IMR-90 (cell line): ENCODE measurements around the gene COL4A2. TPM values are rescaled to one million over a fixed set of nuclear protein-coding genes. Genes with fewer than 3 reads are reported as not detected.

Experiments used
- ATAC-seq: fragments of 200-7000 bp; cut with Tn5 transposase; 2 replicates; pipeline ENCODE4 v1.9.1; 2020; ENCODE audit warnings: low read depth, mild to moderate bottlenecking, moderate library complexity
- BruUV-seq: library from RNA; stranded (reverse); fragments of 400-500 nt; replicated peaks from 2 replicates; lab custom pipeline; 2021; lab: Mats Ljungman, UMichigan
- CTCF ChIA-PET: fragments of 300-600 bp; formaldehyde crosslinking; extraction: SDS; loops from one replicate; lab custom pipeline; 2021; ENCODE audit warnings: antibody characterized with exemption; lab: Yijun Ruan, JAX
- POLR2A ChIA-PET: fragments of 300-600 bp; sonication (Branson Sonifier 250); formaldehyde crosslinking; loops from one replicate; lab custom pipeline; 2022; ENCODE audit warnings: antibody characterized with exemption; ENCODE audit not compliant: unreplicated experiment; lab: Charles Lee
- DNase-seq: peaks from one replicate; pipeline ENCODE4 v3.0.0; 2013
- H2AFZ ChIP-seq: replicated peaks from 2 replicates; pipeline ENCODE3; 2013; ENCODE audit warnings: low read length, mild to moderate bottlenecking; ENCODE audit not compliant: poor library complexity
- H2AK5ac ChIP-seq: 2 replicates; pipeline ENCODE4 v1.6.1; 2013; ENCODE audit warnings: low read depth, low read length, inconsistent platforms
- H2AK9ac ChIP-seq: replicated peaks from 2 replicates; pipeline ENCODE3; 2013; ENCODE audit warnings: mild to moderate bottlenecking, low read depth, low read length, moderate library complexity; ENCODE audit not compliant: poor library complexity
- H2BK120ac ChIP-seq: 2 replicates; pipeline ENCODE4 v1.6.1; 2013; ENCODE audit warnings: low read depth, low read length, inconsistent platforms
- H2BK15ac ChIP-seq: 3 replicates; pipeline ENCODE4 v1.6.1; 2013; ENCODE audit warnings: low read depth, low read length, inconsistent platforms
- H2BK20ac ChIP-seq: 2 replicates; pipeline ENCODE4 v1.6.1; 2013; ENCODE audit warnings: low read depth, mild to moderate bottlenecking, inconsistent platforms, low read length, moderate library complexity
- H2BK5ac ChIP-seq: 2 replicates; pipeline ENCODE4 v1.6.1; 2013; ENCODE audit warnings: mild to moderate bottlenecking, low read depth, low read length, inconsistent platforms; ENCODE audit not compliant: poor library complexity, severe bottlenecking
- H3K14ac ChIP-seq: replicated peaks from 2 replicates; pipeline ENCODE4 v1.6.1; 2013; ENCODE audit warnings: low read depth, low read length, inconsistent platforms
- H3K18ac ChIP-seq: 2 replicates; pipeline ENCODE4 v1.6.1; 2013; ENCODE audit warnings: low read depth, low read length, control low read depth
- H3K23ac ChIP-seq: 2 replicates; pipeline ENCODE4 v1.6.1; 2013; ENCODE audit warnings: low read depth, low read length, inconsistent platforms
- H3K27ac ChIP-seq: 2 replicates; pipeline ENCODE4 v1.5.1; 2013; ENCODE audit warnings: mild to moderate bottlenecking, control low read depth, low read length; ENCODE audit not compliant: insufficient read depth
- H3K27me3 ChIP-seq: 2 replicates; pipeline ENCODE4 v1.6.1; 2013; ENCODE audit warnings: low read length; ENCODE audit not compliant: control insufficient read depth, insufficient read depth
- H3K36me3 ChIP-seq: 2 replicates; pipeline ENCODE4 v1.6.1; 2013; ENCODE audit warnings: low read length, mixed read lengths; ENCODE audit not compliant: control insufficient read depth, insufficient read depth
- H3K4ac ChIP-seq: 2 replicates; pipeline ENCODE4 v1.6.1; 2013; ENCODE audit warnings: low read depth, low read length, inconsistent platforms
- H3K4me1 ChIP-seq: 2 replicates; pipeline ENCODE4 v1.6.1; 2013; ENCODE audit warnings: low read length, mixed read lengths; ENCODE audit not compliant: control insufficient read depth, insufficient read depth
- H3K4me2 ChIP-seq: 2 replicates; pipeline ENCODE4 v1.6.1; 2013; ENCODE audit warnings: low read depth, mild to moderate bottlenecking, control low read depth, low read length, moderate library complexity
- H3K4me3 ChIP-seq: 2 replicates; pipeline ENCODE4 v1.5.1; 2013; ENCODE audit warnings: low read depth, mild to moderate bottlenecking, control low read depth, low read length, moderate library complexity; ENCODE audit not compliant: insufficient read depth
- H3K56ac ChIP-seq: 2 replicates; pipeline ENCODE4 v1.6.1; 2013; ENCODE audit warnings: low read length, inconsistent platforms; ENCODE audit not compliant: insufficient read depth; ENCODE audit errors: extremely low read depth
- H3K79me1 ChIP-seq, 2 experiments: 2 replicates each; pipeline ENCODE4 v1.6.1; 2013; ENCODE audit warnings: low read length in 2 of 2, inconsistent platforms in 1 of 2, low read depth in 1 of 2
- H3K9ac ChIP-seq: 2 replicates; pipeline ENCODE4 v1.6.1; 2013; ENCODE audit warnings: low read depth, low read length, control low read depth
- H3K9me1 ChIP-seq: 2 replicates; pipeline ENCODE4 v1.6.1; 2013; ENCODE audit warnings: low read length, inconsistent platforms; ENCODE audit not compliant: insufficient read depth
- H3K9me3 ChIP-seq: 2 replicates; pipeline ENCODE4 v1.6.1; 2013; ENCODE audit warnings: low read length; ENCODE audit not compliant: control insufficient read depth, insufficient read depth
- H4K20me1 ChIP-seq: 2 replicates; pipeline ENCODE4 v1.6.1; 2013; ENCODE audit warnings: low read length, inconsistent platforms; ENCODE audit not compliant: insufficient read depth
- H4K5ac ChIP-seq: 2 replicates; pipeline ENCODE4 v1.6.1; 2013; ENCODE audit warnings: mild to moderate bottlenecking, low read depth, low read length, control low read depth
- H4K8ac ChIP-seq, 2 experiments: 2 replicates each; pipeline ENCODE4 v1.6.1; 2013; ENCODE audit warnings: low read depth in 2 of 2, low read length in 2 of 2, control low read depth in 1 of 2, inconsistent platforms in 1 of 2
- H4K91ac ChIP-seq: 2 replicates; pipeline ENCODE4 v1.6.1; 2013; ENCODE audit warnings: low read depth, low read length, inconsistent platforms; ENCODE audit not compliant: insufficient read depth
- MAFK ChIP-seq: IDR thresholded peaks from 2 replicates; pipeline ENCODE4 v1.6.1; 2012; ENCODE audit warnings: low read depth, low read length, improper control_type of control experiment
- POLR2A ChIP-seq: IDR thresholded peaks from 2 replicates; pipeline ENCODE4 v1.6.1; 2012; ENCODE audit warnings: mild to moderate bottlenecking, low read depth, low read length
- RAD21 ChIP-seq: IDR thresholded peaks from 2 replicates; pipeline ENCODE4 v1.6.1; 2012; ENCODE audit warnings: low read length, improper control_type of control experiment
- RCOR1 ChIP-seq: IDR thresholded peaks from 2 replicates; pipeline ENCODE4 v1.6.1; 2012; ENCODE audit warnings: mild to moderate bottlenecking, low read length, improper control_type of control experiment; ENCODE audit not compliant: insufficient replicate concordance
- SMC3 ChIP-seq: fragments of 150-350 bp; IDR thresholded peaks from 2 replicates; pipeline ENCODE4 v1.6.1; 2016; ENCODE audit warnings: low read depth, mild to moderate bottlenecking, antibody characterized with exemption, low read length, moderate library complexity
- WGBS, 2 experiments: methylation state at CpG; one replicate each; pipeline versions ENCODE4 v1.1.5 to v1.1.7; 2013; ENCODE audit warnings: missing lambda C conversion rate in 2 of 2; ENCODE audit not compliant: insufficient read length in 1 of 2; ENCODE audit errors: extremely low coverage in 2 of 2; 5-methylcytosine and 5-hydroxymethylcytosine counted together
- dilution Hi-C: fragments of 300-500 bp; cut with HindIII; formaldehyde crosslinking; loops from one replicate; pipeline ENCODE4 v1.14.3; 2018; ENCODE audit warnings: low sequenced_read_pairs; ENCODE audit not compliant: unreplicated experiment
- in situ Hi-C: fragments of 300-500 bp; cut with MboI; formaldehyde crosslinking; loops from 3 replicates; pipeline ENCODE4 v1.14.3; 2019; ENCODE audit warnings: low sequenced_read_pairs, inconsistent platforms, mixed read lengths
- intact Hi-C: fragments of 100-400 bp; cut with micrococcal nuclease; formaldehyde crosslinking; loops from 2 replicates; pipeline ENCODE4 v1.10.0; 2022
- polyA plus RNA-seq, 3 experiments: library from polyadenylated mRNA; depleted of rRNA; stranded (reverse); fragments of >200 nt; gene quantifications; 2 replicates each; pipeline ENCODE4 v1.2.3, GENCODE V29; 2012; ENCODE audit warnings: low replicate concordance in 1 of 3
- total RNA-seq: library from RNA; depleted of rRNA; stranded (reverse); fragments of >200 nt; gene quantifications from 2 replicates; pipeline ENCODE4 v1.2.3, GENCODE V29; 2012
- TF ChIP-seq, protein P1 (sequence below): conservative IDR thresholded peaks from 2 replicates; pipeline ENCODE4 v1.5.1; 2012; ENCODE audit warnings: mild to moderate bottlenecking, low read depth, low read length, improper control_type of control experiment

The COL4A2 gene
- total and polyA plus RNA-seq, 2 of the 4 experiments (the other 2 are of a cell fraction) = 90.7 to 457 TPM

DNA sequence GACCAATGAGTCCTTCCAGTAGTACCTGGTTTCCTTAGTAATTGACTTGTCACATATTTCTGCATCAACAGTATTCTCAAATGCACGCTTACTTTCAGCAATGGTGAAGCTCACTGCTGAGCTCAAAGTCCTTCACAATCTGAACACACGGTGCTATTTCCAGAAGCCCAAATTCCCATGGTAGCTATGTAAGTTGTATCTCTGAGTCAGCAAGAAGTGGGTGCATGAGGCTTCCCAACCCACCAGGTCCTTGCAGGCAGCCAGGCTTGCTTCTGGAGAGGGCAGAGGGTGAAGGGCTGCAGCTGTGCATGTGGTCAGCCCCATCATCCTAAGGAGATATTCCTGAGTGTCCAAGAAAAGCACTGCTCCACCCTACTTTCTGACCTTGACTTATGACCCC is 25.7 kb downstream of the COL4A2 start:
- H3K56ac ChIP-seq = no peak overlapping the region
- no peak overlapping the region for H3K9ac ChIP-seq
- no peak overlapping the region for H3K4me2 ChIP-seq
- H4K8ac ChIP-seq = peak overlapping the region in 1 of 2 experiments; percentile 32; a peak in 1 of 4 replicates
- peaks cover 48% of the 10 kb centered on the region for H4K20me1 ChIP-seq
- peak overlapping the region; percentile 65; the same call in 1 of the 2 replicates for H3K14ac ChIP-seq
- in situ Hi-C loops (no loop called here), dilution Hi-C loops (no loop called here), intact Hi-C loops (no loop called here)
- WGBS, 2 experiments = no CpG with 5 or more reads among the region's 2 CpGs
- H3K4ac ChIP-seq = peak overlapping the region; percentile 40
- peak overlapping the region; percentile 40 for H2BK5ac ChIP-seq
- H2BK20ac ChIP-seq = no peak overlapping the region
- ChIA-PET CTCF (no interaction called here), POLR2A (no interaction called here)
- no TSS peak for BruUV-seq
- peaks cover 37 to 89% of the 10 kb centered on the region in 2 experiments for H3K79me1 ChIP-seq
- no peaks in the 10 kb centered on the region for H3K9me3 ChIP-seq
- no peak for ATAC-seq
- no peak overlapping the region for H3K27ac ChIP-seq
- H3K27me3 ChIP-seq = no peaks in the 10 kb centered on the region
- H2BK15ac ChIP-seq = peak overlapping the region; percentile 39; the same call in 1 of the 3 replicates
- H3K18ac ChIP-seq = no peak overlapping the region
- H4K5ac ChIP-seq = peak overlapping the region; percentile 14; the same call in 1 of the 2 replicates
- no peak overlapping the region for H2AK9ac ChIP-seq
- DNase-seq = peak; percentile 65
- peaks cover 50% of the 10 kb centered on the region for H3K9me1 ChIP-seq
- H3K23ac ChIP-seq = no peak overlapping the region; the same call in 1 of the 2 replicates
- TF ChIP-seq, protein P1, sequence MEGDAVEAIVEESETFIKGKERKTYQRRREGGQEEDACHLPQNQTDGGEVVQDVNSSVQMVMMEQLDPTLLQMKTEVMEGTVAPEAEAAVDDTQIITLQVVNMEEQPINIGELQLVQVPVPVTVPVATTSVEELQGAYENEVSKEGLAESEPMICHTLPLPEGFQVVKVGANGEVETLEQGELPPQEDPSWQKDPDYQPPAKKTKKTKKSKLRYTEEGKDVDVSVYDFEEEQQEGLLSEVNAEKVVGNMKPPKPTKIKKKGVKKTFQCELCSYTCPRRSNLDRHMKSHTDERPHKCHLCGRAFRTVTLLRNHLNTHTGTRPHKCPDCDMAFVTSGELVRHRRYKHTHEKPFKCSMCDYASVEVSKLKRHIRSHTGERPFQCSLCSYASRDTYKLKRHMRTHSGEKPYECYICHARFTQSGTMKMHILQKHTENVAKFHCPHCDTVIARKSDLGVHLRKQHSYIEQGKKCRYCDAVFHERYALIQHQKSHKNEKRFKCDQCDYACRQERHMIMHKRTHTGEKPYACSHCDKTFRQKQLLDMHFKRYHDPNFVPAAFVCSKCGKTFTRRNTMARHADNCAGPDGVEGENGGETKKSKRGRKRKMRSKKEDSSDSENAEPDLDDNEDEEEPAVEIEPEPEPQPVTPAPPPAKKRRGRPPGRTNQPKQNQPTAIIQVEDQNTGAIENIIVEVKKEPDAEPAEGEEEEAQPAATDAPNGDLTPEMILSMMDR = no peak
- TF ChIP-seq POLR2A (no peak), RCOR1 (no peak), MAFK (peak; percentile 66), SMC3 (no peak), RAD21 (no peak)
- no peak overlapping the region for H2AFZ ChIP-seq
- peak overlapping the region; percentile 9; the same call in 1 of the 2 replicates for H4K91ac ChIP-seq
- H2BK120ac ChIP-seq = no peak overlapping the region; the same call in 1 of the 2 replicates
- H3K4me3 ChIP-seq = no peak overlapping the region
- H3K4me1 ChIP-seq = peaks cover 56% of the 10 kb centered on the region
- H2AK5ac ChIP-seq = peak overlapping the region; percentile 50; the same call in 1 of the 2 replicates
- H3K36me3 ChIP-seq = peaks cover 29% of the 10 kb centered on the region
